ENCODE measurements around the gene CCDC127. TPM values are rescaled to one million over a fixed set of nuclear protein-coding genes. Genes with fewer than 3 reads are reported as not detected.
A peak's percentile ranks its signal among the peaks of the same experiment; 100 is the strongest.

The CCDC127 gene
- total RNA-seq, 1 donor from 2014 or later = 2.9 TPM

DNA sequence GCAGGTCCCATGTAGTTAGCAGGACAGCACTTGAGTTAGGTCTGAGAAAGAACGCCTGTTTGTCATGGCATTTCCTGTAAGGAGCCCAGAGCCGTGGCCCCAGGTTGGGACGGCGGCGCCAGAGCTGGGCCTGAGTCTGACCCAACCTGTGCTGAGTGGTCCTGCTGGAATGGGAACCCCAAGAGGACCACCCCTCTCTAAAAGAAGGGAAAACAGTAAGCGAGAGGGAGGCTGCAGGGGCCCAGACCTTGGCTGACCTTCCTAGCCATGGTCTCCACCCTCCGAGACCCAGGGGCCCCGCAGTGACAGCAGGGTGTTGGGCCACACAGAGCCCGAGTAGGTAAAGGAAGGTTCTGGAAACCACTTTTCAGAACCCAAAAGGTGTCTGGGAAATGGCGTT is 28.5 kb downstream of the CCDC127 start:
- TF ChIP-seq, protein P1, sequence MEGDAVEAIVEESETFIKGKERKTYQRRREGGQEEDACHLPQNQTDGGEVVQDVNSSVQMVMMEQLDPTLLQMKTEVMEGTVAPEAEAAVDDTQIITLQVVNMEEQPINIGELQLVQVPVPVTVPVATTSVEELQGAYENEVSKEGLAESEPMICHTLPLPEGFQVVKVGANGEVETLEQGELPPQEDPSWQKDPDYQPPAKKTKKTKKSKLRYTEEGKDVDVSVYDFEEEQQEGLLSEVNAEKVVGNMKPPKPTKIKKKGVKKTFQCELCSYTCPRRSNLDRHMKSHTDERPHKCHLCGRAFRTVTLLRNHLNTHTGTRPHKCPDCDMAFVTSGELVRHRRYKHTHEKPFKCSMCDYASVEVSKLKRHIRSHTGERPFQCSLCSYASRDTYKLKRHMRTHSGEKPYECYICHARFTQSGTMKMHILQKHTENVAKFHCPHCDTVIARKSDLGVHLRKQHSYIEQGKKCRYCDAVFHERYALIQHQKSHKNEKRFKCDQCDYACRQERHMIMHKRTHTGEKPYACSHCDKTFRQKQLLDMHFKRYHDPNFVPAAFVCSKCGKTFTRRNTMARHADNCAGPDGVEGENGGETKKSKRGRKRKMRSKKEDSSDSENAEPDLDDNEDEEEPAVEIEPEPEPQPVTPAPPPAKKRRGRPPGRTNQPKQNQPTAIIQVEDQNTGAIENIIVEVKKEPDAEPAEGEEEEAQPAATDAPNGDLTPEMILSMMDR (IDR thresholded peaks at IDR 0.05; ENCODE audit: insufficient read depth, low read length, severe bottlenecking) = no peak
- no peaks in the 10 kb centered on the region for H3K36me3 ChIP-seq (ENCODE audit: control insufficient read depth, insufficient read depth, low read length)
- FAIRE-seq = no peak
- peaks cover 6% of the 10 kb centered on the region for H3K27me3 ChIP-seq (ENCODE audit: control insufficient read depth, insufficient read depth, low read length)
- H3K4me3 ChIP-seq (ENCODE audit: low read depth, low read length) = no peak overlapping the region
- no peak for DNase-seq (ENCODE audit: low read depth)

DNA sequence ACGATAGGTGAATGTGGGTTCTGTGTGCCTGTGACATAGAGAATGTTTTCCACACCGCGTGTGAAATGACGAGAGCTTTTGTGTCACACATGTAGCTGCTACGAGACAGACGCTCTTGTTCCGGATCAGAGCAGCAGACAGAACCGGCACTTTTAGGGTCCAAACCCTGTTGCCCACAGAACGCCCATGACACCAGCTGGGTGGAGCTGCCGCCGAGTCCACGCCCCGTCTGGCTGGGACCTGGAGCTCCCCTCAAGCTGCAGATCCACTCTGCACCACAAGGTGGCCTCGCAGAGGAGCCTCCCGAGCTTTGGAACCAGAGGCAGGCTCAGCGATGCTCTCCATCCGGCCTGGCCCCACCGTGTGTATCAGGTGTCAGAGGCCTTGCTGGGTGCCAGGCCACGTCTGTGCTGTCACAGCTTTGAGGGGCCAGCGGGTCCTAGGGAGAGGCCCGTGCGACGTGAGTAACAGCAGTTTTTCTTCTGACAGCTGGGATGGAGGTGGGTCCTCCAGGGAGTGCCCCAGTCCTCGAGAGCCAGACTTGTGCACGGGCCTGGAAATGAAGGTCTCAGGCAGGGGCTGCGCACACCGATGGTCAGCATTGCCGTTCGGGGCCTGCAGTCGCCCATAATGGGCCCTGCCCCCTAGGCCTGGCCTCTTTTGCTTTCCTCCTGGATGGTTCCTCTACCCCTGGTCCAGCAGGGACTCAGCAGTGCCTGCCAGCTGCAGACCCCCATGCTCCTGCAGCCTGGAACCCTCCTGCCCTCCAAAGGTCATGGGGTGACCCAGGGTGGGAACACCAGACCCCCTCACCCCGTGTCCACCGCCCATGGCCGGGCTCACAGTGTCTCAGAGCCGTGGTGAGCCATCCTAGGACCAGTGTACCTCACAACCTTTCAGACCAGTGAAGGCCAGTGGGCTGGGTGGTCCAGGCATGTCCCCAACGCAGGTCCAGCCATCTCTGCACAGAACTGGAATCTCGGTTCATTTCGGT is 29.2 kb downstream of the CCDC127 start:
- FAIRE-seq (no peak), DNase-seq (ENCODE audit: low read depth) (peak; percentile 70)
- TF ChIP-seq, protein P1 (IDR thresholded peaks at IDR 0.05; ENCODE audit: insufficient read depth, low read length, severe bottlenecking) = peak; percentile 97
- Histone ChIP-seq H3K4me3 (ENCODE audit: low read depth, low read length) (no peak overlapping the region), H3K27me3 (ENCODE audit: control insufficient read depth, insufficient read depth, low read length) (peaks cover 6% of the 10 kb centered on the region), H3K36me3 (ENCODE audit: control insufficient read depth, insufficient read depth, low read length) (no peaks in the 10 kb centered on the region)

DNA sequence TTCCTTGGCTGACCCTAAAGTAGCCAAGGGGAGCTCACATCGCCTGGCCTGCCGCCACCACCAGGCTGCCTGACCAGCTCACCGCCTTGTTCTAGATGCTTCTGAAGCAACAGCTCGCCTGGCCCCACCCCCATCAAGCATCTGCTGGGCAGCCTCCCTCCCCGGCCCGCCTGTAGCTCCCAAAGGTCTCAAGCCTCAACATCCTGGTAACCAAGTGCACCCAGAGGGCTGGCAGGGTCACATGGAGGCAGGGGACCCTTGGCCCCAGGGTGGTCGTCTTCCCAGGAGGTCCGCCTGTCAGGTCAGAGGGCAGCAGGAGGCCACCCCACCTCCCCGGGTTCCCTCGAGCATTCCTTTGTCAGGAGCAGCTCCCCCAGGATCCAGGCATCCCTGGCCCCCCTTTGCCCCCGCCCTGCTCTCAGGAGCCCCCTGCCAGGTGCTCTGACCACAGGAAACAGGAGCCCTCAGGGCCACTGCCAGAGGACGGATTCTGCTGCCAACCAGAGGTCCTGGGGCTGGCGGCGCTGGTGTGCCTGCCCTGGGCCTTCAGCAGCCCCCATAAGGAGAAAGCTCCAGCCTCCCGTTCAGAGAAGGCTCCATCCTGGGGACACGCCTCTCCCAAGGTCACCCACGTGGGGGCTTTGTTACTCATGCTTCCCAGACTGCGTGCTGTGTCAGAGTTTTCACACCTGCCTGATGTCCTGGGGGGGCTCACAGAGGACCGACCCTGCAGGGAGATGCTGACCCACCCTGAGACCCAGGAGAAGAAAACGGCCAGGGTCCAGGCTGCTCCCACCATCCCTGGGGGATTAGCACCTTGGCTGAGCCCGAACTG is 30.1 kb downstream of the CCDC127 start:
- Histone ChIP-seq H3K4me3 (ENCODE audit: low read depth, low read length) (no peak overlapping the region), H3K27me3 (ENCODE audit: control insufficient read depth, insufficient read depth, low read length) (peaks cover 6% of the 10 kb centered on the region), H3K36me3 (ENCODE audit: control insufficient read depth, insufficient read depth, low read length) (no peaks in the 10 kb centered on the region)
- FAIRE-seq = no peak
- TF ChIP-seq, protein P1 (IDR thresholded peaks at IDR 0.05; ENCODE audit: insufficient read depth, low read length, severe bottlenecking) = no peak
- DNase-seq (ENCODE audit: low read depth) = no peak

DNA sequence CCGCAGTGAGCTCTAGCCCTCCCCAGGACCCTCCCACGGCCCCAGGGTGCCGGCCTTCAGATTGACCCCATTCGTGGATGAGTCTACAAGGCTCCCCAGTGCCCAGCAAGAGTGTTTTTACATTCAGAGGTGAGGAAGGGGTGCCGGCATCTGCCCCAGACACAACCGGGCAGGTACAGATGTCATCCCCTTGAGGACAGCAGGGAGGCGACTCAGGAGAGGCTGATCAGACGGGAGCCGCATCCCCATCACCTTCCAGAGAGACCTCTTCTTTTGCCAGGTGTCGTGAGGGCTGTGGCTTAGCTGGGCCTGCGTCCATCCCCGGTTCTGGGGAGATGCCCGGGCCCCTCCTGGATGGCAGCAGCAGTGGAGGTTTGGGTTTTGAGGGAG is 30.9 kb downstream of the CCDC127 start:
- TF ChIP-seq, protein P1 (IDR thresholded peaks at IDR 0.05; ENCODE audit: insufficient read depth, low read length, severe bottlenecking) = no peak
- peaks cover 6% of the 10 kb centered on the region for H3K27me3 ChIP-seq (ENCODE audit: control insufficient read depth, insufficient read depth, low read length)

DNA sequence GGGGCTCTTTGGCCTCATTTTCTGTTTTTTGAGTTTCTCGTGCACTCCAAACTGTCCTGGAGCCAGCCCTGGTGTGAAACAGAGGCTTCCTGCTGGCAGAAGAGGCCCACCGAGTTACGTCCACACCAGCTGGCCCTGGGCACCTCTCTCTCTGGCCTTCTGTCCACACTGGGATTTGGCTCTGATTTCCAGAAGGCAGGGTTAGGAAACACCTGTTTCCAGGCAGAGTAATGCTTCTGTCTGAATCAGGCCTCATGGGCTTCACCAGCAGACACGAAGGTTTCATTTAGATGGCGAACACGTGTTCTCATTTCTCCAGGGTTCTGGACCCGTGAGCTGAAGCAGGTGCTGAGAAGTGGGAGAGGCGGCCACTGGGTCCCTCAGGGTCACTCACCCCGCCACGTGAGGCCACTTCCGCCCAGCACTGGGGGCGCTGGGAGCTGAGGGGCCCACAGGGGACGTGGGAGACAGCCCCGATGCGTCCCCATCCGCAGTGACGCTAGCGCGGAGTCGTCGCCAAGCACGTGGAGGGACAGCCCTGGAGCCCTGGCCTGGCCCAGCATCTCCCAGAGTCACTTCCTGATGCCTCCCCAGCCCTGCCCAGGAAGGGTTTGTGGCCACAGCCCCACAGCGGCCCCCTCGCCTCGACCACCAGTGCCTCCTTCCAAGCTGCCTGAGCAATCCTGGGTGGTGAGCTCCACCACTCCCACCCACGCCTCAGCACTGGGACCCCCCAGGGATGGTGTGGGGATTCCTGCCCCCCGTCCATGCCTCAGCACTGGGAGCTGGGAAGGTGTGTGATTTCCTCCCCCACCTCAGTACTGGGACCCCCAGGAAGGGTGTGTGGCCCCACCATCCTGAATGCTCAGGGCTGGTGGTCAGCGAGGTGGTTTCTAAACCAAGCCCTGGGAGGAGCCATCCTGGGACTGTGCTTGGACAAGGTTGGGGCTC is 31.6 kb downstream of the CCDC127 start:
- no peak for FAIRE-seq
- Histone ChIP-seq H3K36me3 (ENCODE audit: control insufficient read depth, insufficient read depth, low read length) (no peaks in the 10 kb centered on the region), H3K27me3 (ENCODE audit: control insufficient read depth, insufficient read depth, low read length) (peaks cover 5% of the 10 kb centered on the region), H3K4me3 (ENCODE audit: low read depth, low read length) (no peak overlapping the region)
- TF ChIP-seq, protein P1 (IDR thresholded peaks at IDR 0.05; ENCODE audit: insufficient read depth, low read length, severe bottlenecking) = no peak
- DNase-seq (ENCODE audit: low read depth) = no peak

More for the DNA sequence above, 30.9 kb downstream of the CCDC127 start:
- no peak overlapping the region for H3K4me3 ChIP-seq (ENCODE audit: low read depth, low read length)
- DNase-seq (ENCODE audit: low read depth) = no peak
- no peak for FAIRE-seq
- no peaks in the 10 kb centered on the region for H3K36me3 ChIP-seq (ENCODE audit: control insufficient read depth, insufficient read depth, low read length)
